SKM-1 (cell line): ENCODE results near the gene TEX19.

Experiments
- DNase-seq: peaks from one replicate; lab custom pipeline; 2025; ENCODE audit not compliant: unreplicated experiment; lab: John Stamatoyannopoulos, UW

The TEX19 gene

GRCh38 chr17:82320956-82321927 is 37.8 kb upstream of the TEX19 start:
- DNase-seq: no peak

GRCh38 chr17:82321947-82322466 is 37.0 kb upstream of the TEX19 start:
- no peak for DNase-seq

DNA sequence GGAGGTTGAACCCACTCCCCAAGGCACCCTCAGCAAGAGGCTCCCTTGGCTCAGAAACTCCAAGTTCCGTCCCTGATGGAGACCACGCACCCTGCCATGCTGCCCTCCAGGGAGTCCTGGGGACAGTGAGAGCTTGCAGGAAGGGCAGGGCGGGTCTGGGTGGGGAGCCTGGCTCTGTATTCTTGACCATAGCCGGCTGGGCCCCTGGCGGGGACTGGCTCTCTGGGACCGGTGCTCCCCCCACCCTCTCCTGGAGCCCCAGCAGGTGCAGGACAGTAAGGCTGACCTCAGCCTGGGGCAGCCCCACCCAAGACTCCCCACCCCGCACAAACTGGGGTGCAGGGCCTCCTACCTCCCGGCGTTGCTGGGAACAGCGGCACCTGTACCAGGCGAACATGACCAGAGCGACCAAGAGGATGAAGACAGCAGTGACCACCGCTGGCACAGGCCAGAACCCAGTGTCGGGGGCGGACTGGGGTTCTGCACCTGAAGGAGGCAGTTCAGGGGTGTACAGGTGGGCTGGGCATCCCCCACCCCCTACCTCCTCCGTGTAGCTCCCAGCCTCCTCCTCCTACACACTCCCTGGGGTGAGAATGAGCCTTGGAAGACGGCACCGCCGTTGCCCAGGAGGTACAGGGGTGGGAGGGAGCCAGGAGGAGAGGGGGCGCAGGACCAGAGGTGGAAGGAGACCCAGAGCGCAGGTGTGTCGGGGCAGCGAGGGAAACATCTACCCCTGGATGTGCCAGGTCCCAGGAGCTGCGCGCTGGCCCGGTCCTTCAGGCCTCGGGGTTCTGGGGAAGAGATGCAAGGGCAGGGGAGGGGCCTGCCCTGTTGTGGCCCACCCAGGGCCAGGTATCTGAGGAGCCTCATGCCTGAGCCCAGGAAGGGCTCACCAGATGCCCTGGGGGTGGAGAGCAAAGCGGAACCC is 36.3 kb upstream of the TEX19 start:
- DNase-seq: no peak

DNA sequence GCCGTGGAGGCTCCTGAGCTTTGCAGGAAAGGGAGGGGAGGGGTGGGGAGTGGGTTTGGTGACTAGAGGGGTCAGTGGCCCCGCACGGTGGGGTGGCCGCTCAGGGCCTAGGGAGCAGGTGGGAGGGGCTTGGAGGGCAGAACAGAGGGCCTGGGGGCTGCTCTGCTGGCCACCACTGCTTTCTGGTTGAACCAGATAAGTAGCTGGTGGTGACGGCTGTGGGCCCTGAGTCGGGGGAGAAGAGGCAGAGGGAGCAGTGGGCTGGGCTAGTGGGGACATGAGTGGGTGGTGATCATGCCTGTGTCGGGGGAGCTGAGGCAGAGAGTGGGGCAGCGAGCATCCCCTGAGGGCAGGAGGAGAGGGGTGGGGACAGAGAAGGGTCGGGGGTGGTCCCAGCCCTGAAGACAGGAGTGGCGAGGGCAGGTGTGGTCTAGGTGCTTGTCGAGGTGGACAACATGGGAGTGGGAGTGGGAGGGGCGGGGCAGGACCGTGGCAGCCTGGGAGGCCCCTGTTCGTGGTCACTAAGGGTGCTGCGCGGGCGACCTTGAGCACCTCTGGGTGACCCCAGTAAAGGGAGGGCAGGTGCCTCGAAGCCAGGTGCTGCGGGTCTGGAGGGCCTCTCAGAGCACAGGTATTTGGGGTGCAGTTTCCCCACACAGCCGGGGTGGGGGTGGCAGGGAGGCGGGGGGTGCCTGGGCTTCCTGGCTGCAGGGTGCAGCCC is 35.4 kb upstream of the TEX19 start:
- no peak for DNase-seq

DNA sequence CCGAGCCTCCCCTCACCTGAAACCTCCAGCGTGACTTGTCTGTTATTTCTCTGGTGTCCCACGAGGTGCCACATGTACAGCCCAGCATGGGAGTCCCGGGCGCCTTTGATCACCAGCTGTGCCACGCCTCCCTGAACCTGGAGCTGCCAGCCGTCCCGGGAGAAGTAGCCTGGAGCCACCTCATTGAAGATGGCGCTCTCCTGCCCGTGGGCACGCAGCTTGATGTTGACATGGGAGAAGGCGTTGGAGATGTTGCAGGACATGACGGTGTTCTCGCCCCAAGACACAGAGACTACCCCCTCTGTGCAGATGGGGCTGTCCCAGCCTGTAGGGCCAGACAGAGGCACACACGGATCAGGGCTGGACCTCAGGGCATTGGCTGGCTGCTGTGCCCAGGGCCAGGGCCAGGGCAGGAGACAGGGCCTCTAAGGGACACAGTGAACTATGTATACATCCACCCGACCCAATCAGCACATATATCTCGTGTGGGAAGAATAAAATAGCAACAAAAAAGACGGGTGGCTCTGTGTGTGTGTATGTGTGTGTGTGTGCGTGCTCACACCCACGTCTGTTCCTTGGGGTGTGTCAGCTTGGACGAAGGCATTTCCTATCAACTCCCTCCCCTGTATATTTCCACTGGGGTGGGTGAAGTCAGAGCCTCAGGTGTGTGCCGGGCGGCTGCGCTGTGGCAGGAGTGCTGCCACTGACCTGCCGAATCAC is 34.3 kb upstream of the TEX19 start:
- no peak for DNase-seq

- DNase-seq: no peak
These were observed 33.5 kb upstream of the TEX19 start for GRCh38 chr17:82325286-82326180.

DNA sequence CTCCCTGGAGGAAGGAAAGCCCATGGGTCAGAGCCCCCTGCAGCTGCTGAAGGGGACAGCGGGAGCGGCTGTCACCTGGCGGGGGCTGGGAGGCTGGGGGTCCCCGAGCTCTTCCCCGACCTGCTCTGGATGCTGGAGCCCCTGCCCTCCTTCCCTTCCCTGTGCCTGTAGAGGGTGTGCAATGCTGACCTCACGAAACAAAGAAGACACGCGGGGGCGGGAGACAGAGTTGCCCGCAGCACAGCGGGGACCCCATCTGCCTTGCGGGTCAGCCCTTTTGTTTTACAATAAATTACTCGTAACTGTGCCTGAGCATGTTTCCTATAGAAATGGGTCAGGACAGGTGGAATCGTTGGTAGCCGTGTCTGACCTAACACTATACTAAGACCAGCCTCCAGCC is 31.8 kb upstream of the TEX19 start:
- no peak for DNase-seq

GRCh38 chr17:82327757-82328140 is 31.3 kb upstream of the TEX19 start:
- no peak for DNase-seq

- no peak for DNase-seq
These were observed 30.7 kb upstream of the TEX19 start for GRCh38 chr17:82328141-82328993.

- DNase-seq: no peak
These were observed 30.0 kb upstream of the TEX19 start for GRCh38 chr17:82328994-82329507.

DNA sequence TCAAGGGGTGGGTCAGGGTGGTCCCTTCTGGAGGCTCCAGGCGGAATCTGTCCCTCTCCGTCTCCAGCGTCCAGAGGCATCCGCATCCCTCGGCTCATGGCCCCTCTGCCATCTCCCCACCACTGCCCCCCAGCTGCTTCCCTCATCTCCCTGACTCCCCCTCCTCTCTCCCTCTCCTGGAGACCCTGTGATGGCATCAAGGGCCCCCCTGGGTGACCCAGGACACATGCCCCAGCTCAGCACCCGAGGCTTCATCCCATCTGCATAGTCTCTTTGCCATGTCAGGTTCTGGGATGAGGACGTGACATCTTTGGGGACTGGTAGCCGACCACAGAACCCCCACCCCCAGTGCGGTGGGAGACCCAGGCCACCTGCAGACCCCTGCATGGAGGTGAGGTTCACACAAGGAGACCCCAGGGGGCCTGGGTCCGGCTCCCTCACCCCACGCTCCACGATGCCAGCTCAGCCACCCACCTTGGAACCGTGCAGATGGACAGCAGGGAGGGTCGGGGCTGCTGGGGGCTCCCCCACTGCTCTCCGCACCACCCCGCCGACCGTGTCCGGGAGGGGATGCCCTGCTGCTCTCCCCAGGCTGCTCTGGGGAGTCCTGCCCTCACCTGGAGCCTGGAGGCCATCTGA is 29.2 kb upstream of the TEX19 start:
- no peak for DNase-seq

DNA sequence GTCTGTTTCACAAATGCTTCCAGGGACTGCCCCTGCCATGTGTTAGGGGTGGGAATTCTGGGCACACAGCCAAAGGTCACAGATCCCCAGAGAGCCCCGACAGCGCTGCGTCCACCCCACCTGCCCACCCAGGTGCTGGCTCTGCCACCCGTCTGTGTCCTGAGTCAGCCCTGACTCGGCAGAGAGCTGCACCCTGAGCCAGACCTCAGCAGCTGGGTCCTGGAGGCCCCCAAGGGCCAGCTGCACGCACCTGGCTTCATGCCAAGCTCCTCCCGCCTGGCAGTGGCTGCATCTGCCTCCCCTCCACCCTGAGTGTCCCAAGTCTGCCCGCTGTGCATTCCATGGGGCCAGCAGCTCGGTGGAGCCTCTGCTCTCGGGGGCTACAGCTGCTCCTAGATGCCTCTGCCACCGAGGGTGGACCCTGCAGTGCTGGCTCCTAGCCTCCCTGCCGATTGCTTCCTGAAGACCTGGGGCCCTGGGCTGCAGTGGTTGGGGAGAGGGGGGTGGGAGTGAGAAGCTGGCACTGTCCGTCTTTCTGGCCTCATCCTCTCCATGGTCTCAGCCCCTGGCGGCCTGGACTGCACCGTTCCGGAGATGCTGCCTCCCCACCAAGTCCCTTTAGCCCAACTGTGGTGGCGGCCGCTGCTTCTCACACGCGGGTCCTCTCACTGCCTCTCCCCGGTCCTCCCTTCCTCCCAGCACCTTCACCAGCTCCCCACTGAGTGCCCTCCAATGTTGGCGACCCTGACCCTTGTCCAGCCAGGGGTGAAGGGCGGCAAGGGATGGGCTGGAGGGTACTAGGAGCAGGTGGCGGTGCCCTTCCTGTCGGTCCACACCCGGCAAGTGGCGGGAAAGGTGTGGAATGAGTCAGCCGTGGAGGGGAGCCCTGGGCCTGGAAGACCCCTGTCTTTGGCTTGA is 28.5 kb upstream of the TEX19 start:
- DNase-seq: no peak

GRCh38 chr17:82331345-82331939 is 27.6 kb upstream of the TEX19 start:
- no peak for DNase-seq

DNA sequence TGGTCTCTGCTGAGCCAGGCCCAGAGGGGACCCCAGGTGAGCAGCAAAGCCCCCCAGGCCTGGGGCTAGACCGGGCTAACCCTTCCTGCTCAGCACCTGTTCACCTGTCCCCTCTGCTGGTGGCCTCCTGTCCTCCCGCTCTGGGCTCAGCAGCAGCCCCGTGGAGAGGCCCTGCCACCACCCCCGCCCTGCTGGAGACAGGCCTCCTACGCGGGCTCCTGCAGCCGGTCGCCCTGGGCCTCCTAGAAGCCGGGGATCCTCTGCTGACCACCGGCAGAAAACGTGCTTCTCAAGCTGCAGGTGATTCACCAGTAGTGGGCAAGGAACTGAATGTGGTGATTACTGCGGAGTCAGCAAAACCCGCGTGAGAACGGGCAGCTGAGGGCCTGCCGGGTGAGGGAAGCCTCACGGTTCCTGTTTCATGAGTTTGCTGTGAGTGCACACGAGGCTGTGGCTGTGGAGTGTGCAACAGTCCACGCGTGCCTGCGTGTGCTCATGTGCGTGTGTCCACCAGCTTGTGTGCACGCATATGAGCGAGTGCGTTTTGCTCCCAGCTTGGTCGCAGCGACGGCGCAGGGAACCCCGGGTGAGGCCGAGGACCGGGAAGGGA is 26.3 kb upstream of the TEX19 start:
- no peak for DNase-seq

DNA sequence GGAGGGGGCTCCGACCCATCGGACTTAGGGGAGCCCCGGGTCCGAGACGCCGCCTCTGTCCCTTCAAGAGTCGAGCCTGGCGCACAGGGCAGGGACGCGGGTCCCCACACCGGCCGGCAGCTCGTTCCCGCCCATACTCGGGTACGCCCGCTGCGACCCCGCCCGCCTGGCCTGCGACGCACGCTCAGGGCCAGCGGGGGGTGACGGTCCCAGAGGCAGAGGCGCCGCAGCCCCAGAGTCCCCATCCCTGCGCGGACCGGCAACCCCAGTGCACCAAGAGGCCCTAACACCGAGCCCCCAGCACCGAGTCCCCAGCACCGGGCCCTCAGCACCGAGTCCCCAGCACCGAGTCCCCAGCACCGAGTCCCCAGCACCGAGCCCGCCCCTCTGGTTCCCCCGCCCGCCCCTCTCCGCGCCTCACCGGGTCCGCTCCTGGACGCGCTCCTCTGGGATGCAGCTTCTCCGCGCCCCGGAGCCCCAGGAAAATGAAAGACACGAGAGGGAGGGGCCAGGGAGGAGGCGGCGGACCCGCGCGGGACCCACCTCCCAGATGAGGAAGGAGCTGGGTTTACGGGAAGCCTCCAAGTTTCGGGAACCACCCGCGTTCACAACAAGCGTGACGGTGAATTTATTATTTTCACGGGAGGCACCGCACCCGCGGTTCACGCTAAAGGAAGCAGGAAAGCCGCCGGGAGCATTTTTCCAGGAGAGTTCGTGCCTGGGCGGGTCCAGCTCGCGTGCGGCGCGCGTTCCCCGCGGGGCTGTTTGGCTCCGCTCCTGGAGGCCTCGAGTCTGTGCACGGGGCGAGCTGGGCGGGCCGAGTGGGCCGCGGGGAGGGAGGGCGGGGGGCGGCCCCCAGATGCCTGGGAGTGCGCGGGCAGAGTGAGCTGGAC is 25.5 kb upstream of the TEX19 start, which contains the start of gene SECTM1:
TSS of gene SECTM1 (minus strand) at position 488 of the 893 bp plus-strand sequence. CDS start 6,526 bp downstream, outside the sequence.
- no peak for DNase-seq
